Heart left ventricle (tissue), 13 donors: Measurements from ENCODE around the gene ELK3.

Experiments used
- CTCF ChIP-seq, 12 donors: fragments of 200-600 bp; sonication (generic) in 4 of 12; IDR thresholded peaks; one replicate each; pipeline versions ENCODE4 v1.5.0 to v1.8.0; 2018 to 2022; ENCODE audit warnings: antibody characterized with exemption in 12 of 12, mild to moderate bottlenecking in 5 of 12
- POLR2A ChIP-seq, 2 donors: fragments of 450-650 bp; IDR thresholded peaks; one replicate each; pipeline ENCODE4 v1.6.1; 2017; ENCODE audit warnings: antibody characterized with exemption in 2 of 2, mild to moderate bottlenecking in 2 of 2, moderate library complexity in 2 of 2
- donor health status: ischemic (EF 13 %, LVEDD 7.1; RV severe dilation, severe dysfunction).
- donor health status: DM: no; HTN: yes; CAD: no.
- donor health status: DM: no; HTN: no; CAD: no.
- donor health status: ischemic (EF 25% LVEDD 6.9; RV normal size, moderate dysfunction).
- donor health status: ischemic (EF 25% LVEDD 5.7; RV mildly dilated, moderate dysfunction).
- donor health status: ischemic (EF 35%, LVEDD 5.7; RV mildly dilated, moderate dysfunction).
- donor health status: nonischemic (EF 11% LVEDD 7.7; RV severe dilation, severe dysfunction).
- donor health status: DM: yes; HTN: yes; CAD: no.
- donor health status: PGD.
- donor health status: ischemic (EF 29% LVEDD 5.4; RV normal size, mild dysfunction).
- donor health status: nonischemic (EF 23%, LVEDD 6.1; RV moderate dilation, normal function).

GRCh38 chr12:96238336-96239047, 44.3 kb downstream of the ELK3 start:
- TF ChIP-seq CTCF (IDR thresholded peaks at IDR 0.05), result no peak
- TF ChIP-seq POLR2A (IDR thresholded peaks at IDR 0.05), result no peak
